Right renal cortex interstitium (tissue), 3 donors: ENCODE measurements around the gene DHCR24. TPM values are rescaled to one million over a fixed set of nuclear protein-coding genes. Genes with fewer than 3 reads are reported as not detected.
A peak's percentile ranks its signal among the peaks of the same experiment; 100 is the strongest.

Source experiments
- DNase-seq, 3 donors: peaks; one replicate each; pipeline ENCODE4 v3.0.0-alpha.2; 2013; ENCODE audit warnings: low read depth in 3 of 3, low spot score in 2 of 3
- polyA plus RNA-seq, 3 donors: library from polyadenylated mRNA; unstranded; fragments of 120-200 nt; gene quantifications; one replicate each; pipeline ENCODE4 v1.2.1, GENCODE V29; 2013; ENCODE audit not compliant: insufficient read length in 3 of 3

The DHCR24 gene
- polyA plus RNA-seq, 3 donors = 73.8 to 99.7 (median 80.2) TPM

DNA sequence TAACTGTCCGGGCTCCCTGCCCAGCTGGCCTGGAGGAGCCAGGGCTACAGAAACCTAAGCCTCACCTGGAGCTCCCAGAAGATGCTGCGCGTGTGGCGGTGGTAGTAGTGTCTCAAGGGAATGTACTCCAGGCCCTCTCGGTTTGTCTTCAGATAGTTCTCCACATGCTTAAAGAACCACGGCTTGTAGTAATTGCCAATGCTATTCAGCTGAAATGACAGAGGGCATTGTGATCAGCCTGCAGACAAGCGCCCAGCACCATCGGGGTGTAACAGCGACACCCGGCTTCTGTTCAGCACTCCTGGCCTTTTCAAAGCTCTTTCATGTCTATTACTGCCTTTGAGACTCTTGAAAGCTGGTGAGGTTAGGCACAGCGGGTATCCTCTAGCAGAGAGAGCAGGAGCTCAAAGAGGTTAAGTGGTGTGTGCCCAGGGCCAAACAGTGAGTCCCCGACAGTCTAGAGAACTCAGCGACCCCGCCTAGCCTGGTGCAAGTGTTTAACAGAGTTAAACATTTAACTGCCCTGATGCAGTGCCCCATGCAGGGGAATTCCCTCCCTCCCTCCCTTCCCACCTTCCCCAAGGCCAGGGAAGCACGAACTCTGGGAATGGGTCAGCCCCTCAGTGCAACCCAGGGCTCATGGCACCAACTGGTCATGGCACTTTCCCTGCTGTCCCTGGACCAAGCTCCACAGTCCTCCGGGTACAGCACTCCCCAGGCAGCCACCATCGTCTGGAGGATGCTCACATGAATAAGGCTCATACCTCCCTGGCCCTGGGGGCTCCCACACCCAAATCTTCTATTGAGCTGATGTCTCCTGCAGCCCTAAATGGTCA lies 21.5 kb downstream of the DHCR24 start:
- DNase-seq = no peak

DNA sequence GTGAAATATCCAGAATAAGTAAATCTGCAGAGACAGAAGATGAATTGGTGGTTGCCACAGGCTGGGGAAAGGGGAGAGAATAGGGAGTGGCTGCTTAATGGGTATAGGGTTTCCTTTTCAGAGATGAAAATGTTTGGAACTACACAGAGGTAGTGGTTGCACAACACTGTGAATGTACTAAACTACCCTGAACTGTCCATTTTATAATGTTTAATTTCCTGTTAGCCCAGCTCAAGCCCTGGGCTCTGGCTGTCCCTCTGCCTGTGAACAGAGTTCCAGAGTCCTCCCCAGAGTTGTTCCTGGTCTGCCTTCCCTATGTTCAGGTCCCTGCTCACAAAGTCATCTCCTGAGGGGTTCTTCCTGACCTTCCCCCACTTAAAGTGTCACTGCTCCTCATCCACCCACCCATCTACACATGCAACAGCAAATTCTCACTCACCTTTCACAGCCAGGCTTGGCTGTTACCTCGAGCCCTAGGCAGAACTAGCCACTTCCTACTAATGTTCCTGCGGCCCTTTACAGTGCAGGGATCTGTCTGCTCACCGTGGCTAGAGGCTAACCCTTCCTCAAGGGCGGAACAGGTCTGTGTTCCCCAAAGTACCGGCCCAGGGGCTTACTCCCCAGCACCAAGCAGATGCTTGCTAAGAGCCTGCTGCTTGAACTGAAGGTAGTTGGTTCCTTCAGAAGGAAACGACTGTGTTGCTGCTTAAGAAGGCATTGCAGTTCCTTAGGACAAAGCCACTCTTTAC lies 22.4 kb downstream of the DHCR24 start:
- DNase-seq = no peak

DNA sequence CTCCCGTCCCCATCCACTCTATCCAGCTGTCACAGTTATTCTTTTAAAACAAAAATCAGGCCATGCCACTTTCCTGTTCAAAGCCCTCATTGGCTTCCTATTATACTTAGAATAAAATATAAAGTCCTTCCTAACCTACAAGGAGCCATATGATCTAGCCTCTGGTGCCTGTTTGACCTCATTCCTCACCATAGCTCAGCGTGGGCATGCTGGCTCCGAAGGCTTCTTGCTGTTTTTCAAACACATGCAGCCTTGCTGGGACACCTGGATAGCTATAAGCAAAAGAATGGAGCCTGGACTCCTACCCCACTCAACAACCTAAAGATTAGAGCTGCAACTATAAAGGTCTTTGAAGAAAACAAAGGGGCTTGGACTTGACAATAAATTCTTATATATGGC lies 23.7 kb downstream of the DHCR24 start:
- no peak for DNase-seq

DNA sequence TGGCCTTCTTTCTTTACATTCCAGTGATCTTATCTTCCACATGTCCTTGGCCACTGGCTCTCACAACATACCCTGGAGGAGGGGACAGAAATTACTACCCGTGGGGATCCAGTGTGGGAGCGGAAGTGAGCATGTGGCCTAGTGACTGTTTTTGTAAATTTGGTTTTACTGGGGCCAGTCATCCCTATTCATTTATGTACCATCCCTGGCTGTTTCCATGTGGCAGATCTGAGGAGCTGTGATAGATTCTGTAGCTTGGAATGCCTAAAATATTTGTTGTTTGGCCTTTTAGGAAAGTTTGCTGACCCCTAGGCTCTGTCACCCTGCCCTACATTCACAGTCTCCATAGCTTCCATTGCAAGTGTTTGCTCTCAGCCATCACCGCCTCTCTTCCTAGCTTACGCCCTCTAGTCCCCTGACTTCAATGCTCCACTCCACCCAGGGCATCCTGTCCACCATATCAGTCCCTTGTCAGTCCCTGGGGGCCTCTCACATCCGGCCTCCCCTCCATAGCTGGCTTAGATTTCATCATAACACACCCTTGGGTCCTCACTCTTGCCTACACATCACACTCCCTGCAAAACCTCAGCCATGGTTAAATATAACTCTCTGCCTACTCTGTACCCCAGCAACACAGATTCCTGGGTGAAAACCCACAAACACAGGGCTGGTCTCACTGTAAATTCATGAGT lies 25.8 kb downstream of the DHCR24 start:
- no peak for DNase-seq

DNA sequence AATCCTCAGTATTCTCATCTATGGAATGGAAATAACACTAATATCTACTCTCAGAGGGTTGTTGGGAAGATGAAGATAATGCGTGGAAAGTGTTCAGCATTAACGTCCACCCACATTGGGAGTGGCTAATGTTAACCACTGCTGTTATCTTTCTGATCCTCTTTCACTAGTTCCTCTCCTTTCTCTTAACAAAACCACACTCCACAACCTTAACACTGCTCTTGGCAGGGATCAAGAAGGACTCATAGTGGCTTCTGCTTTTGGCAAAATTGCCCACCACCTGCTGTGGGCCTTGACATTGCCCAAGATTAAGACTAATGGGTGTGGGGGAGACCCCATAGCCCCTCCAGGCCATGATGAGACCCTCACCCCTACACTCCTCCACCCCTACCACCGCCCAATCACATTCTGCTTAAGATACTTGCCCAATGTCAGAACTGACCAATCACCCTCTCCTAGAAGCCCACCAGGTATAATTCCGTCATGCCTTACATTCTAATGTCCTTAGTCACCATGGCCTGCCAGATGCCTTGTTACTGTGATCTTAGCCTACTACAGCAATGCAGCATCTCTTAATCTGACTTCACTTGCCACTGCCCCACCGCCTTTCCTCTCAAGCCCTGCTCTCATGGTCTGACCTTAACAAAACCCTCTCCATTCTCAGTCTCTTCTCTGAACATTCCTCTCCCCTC lies 27.1 kb downstream of the DHCR24 start:
- DNase-seq = no peak

DNA sequence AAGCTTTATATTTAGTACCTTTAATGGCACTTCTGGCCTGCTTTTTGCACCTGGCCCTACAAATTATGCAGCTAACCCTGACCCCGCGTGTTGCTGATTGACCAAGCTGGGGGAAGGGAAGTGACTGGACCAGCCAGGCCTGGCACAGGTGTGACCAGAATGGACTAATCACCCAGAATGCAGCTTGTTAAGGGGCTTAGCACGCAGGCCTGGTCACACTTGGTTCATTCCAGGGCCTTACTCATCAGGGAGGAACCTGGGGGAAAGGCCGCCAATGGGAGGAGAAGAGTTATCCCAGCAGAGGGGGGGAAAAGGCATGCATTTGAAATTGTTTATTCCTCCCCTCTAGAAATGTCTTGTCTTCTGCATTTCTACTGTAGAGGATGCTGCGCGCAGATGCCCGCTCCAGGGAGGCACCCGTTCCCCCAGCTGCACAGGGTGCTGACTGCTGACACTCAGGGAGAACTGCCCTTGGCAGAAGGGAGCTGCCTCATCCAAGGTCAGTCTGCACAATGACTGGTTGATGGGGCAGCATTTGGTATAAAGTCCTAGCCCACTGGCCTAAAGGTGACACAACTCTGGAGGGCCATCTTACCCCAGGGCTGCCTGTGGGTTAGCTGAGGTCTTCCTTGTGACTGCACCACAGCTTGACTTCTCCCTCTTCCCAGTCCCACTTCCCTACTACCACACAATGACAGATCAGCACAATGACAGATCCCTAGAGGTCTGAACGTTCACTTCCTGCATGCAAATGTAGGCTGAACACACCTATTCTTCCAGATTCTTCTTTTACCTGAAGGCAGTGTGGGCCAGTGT lies 29.0 kb downstream of the DHCR24 start:
- DNase-seq = peak in 2 of 3 donors; percentile 36 to 46

DNA sequence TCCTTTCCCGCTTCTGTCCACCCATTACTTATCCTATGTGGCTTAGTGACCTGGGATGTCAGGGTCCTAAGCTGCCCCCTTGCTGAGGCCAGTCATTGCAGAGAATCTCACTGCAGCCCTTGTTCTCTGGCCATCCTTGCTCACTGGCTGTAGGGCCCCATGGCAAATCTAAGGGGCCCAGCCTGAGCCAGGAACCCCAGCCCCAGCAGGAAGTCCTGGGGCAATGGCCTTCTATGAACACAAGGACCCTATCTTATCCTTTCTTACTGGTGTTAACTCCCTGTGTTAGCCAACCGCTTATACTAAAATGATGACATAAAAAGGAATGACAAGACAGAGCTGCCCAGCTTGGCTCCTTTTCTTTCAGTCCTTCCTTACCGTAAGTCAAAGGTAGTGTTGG lies 29.9 kb downstream of the DHCR24 start:
- no peak for DNase-seq

DNA sequence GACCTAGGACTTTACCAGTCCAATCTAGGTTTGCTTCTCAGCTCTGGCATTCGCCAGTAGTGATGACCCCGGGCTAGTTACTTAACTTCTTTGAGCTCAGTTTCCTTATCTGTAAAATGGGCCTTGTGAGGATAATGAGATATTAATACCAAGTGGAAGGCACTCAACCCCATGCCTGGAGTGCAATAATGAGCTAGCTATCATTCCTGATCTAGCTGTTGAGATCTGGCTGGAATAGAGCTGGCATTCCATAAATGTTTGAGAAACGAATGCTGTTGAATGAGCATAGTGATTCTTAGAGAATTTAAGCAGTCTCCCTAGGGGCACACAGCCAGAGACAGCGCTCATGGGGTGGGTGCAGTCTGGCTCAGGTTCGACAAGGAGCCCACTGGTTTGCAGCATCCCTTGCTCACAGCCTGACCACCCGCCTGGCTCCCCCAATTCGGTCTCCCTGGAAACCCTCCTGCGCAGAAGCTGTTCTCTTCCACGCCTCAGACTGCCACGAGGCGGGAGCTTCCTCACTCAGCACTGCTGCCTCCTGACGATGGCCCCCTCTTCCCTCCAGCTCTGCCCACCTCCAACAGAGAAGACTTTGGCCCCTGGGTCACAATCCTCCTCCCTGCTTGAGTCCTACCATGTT lies 32.5 kb downstream of the DHCR24 start:
- DNase-seq = no peak

DNA sequence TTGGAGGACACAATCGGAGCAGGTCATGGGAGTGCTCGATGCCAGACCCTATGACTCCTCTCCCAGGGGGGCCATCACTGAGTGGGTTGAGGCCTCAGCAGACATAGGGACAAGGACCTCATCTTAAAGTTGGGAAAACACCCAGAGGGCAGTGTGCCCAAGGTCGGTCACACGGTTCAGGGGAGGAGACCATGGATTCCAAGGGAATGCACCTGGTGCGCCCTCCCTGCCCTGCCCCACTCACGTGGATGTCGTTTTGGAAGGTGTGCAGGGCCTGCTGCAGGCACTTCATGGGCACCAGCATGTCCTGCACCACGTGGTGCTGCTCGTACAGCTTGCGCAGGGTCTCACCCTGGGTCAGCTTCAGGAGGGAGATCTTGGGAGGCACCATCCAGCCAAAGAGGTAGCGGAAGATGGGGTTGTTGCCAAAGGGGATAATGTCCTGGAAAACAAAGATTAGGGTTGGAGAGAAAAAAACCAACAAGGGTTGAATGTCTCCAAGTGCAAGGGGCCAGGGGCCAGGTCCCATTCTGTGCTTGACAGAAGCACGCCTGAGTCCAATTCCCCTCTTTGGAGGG lies 33.1 kb downstream of the DHCR24 start:
- DNase-seq = no peak

DNA sequence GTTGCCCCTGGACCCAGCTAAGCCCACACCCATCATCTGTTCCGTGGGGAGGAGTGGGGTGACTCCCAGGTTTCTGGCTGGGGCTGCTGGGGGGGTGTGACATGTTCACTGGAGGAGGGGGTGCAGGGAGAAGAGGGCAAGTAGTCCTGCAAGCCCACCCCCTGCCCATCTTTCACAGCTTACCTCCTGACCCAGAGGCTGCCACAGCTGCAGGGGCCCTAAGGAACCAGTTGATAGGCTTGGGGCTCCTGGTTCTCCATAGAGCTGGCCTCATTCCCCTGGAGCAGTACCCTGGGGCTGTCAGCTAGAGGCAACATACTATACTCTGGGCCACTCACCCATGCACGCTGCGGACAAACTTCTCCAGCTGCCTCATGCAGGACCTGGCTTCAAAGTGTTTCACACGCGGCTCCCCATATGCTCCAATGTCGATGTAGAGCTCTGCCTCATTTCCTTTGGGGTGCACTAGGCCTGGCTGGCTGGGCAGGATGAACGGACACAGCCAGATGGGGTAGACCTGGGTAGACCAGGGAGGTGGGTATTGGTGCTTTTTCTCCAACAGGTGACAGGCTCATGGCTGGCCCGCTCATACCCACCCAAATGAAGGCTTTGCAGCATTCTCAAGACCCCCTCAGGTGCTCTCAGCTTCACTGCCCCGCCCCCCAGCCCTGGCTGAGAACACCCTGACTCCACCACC lies 33.8 kb downstream of the DHCR24 start:
- DNase-seq = no peak

DNA sequence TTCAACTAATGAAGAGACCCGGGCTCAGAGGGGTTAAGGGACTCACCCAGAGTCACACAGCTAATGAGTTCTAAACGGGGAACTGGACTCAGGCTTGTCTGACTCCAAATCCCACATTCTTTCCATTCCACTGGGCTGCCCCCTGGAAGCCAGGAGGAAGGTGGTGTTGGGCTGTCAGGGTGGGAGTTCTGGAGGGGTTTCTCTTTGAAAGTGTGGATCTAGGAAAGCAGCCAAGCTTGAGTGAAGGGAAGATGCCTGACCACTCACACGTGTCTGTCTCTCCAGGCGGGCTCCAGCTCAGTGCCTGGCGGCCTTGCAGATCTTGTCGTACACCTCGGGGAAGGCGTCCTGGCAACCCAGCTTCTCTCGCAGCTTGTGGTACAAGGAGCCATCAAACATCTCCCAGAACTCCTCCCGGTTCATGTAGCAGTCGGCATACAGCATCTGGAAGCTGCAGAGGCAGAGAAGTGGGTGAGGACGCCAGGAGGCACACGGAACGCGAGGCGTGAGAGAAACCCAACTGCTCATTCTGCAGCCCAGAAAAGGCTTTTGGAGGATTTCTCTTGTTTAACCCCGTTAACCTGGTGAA lies 35.0 kb downstream of the DHCR24 start:
- no peak for DNase-seq

DNA sequence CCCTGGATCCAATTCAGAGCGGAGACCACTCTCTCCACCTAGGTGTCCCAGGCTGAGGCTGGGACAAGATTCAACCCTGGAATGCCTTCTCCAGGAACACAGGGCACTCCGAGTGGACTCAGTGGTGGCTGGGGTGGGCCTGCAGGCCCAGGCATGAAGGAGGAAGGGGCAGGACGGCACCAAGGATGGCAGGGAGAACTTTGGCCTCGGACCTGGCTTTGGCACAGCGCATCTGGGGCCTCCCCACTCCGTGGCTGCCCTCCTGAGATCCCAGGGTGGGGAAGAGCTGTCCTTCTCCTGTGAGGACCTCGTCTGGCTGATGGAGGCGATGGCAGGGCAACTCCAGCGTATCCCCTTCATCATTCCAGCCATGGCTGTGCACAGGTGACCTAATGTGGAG lies 35.6 kb downstream of the DHCR24 start:
- DNase-seq = no peak

DNA sequence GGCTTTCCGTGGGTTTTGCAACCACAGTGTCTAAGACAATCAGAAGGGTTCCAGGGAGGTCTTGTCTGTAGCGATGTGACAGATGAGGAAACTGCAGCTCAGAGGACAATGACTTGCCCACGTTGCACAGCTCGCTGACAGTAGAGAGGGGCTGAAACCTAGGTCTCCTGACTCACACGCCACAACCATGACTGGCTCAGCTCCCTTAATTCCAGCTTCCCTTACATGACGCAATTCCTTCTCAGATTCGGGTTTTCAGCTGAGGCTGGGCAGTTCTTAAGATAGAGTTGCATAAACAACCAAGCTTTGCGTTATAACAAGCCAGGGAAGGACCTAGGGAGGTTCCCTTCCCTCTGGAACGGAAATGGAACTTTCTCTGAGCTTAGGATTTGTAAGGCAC lies 36.3 kb downstream of the DHCR24 start:
- no peak for DNase-seq

DNA sequence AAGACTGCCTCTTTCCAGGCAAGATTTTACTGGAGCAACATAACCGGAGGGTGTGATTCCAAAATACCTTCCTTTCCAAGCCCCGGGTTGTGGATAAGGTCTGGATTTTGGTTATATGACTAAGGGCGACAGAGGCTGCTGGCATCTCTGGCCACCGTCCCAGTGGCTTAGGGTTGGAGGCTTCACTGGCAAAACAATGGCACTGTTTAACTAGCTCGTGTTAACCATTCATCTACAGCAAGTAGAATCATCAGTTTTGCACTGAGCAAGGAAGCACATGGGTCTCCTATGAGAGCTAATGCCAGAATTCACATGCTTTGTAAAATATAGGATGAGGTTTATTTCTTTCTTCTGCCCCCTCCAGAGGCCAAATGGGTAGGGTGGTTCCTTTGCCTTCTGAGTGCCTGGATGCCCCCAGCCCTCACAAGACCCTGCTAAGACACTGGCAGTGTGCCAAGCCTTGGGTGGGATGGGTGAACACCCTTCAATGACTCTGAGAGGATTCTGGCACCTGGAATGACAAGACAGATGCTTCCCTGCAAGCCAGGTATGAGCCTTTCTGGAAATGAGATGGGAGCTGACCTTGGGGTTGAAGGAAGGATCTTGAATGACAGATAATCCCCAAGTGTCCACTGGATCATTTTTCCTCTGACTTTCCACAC lies 36.8 kb downstream of the DHCR24 start:
- no peak for DNase-seq

DNA sequence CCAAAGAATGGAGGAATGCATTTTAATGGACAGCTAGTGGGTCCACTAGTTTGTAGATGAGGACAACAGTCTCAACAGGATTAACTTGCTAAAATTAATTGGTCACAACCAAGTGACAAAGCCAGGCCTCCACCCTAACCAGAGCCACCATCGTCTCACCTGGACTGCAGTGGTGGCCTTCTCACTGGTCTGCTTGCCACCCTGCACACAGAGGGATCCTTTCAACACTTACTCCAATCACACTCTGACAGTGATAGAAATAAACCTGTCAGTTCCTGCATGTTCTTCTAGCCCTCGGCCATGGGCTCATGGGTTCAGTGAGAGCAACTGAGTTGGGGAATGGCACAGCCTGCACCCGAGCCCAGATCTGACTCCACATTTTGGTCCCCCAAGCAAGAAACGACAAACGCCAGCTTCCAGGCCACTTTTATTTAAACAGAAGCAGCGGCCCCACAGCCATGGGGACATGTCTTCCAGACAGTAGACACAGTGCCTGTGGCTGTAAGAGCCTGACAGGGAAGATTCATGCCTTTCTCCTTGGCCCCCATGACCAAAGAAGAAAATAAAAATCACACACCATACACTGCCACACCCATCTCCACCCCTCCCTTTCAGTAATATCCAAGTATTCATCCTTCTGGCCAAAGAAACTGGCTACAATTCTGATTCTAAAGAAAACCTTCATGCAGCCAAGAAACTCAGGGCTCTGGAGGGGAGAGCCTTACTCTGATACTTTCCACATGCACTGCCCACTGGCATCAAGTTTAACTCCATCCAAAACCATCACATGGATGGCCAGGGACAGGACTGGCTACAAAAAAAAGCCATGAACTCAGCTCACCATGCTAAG lies 37.6 kb downstream of the DHCR24 start:
- no peak for DNase-seq

DNA sequence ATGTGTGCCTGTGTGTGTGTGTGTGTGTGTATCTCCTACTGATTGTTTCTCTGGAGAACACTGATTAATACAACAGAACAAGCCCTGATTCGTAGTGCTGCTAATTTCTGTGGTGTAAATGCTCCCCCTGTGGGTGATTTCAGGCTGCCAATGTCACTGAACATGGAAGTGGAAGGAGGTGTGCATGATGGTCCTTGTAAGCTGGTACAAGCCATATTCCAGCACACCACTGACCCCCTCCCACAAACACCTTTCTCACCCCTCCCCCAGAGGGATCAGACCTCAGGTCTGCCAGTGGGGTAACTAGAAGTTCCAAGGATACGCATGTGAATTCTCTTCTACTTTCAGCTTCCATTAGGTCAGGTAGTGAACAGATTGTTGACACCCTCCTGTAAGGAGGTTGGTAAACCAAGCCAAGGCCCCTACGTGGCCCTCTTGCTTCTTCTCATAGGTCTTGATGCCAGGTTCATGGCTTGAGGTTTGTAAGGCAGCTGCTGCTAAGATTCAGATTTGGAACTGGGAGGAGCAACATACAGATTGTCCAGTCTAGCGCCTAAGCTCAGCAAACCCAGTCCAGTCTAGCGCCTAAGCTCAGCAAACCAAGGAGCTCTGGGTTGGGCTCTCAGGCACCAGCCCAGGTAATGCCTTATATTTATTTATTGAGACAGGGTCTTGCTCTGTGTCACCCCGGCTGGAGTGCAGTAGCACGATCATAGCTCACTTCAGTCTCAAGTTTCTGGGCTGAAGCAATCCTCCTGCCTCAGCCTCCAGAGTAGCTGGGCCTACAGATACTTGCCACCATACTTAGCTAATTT lies 38.7 kb downstream of the DHCR24 start:
- no peak for DNase-seq
